Left ventricle myocardium inferior (tissue), 1 donor: ENCODE results near the gene MARK4. TPM values are rescaled to one million over a fixed set of nuclear protein-coding genes. Genes with fewer than 3 reads are reported as not detected.

Experiments used
- DNase-seq: peaks from one replicate; pipeline ENCODE4 v3.0.0-alpha.2; 2020
- H3K27ac ChIP-seq: fragments of 200-600 bp; replicated peaks from 2 replicates; pipeline ENCODE4 v1.8.0; 2021
- H3K27me3 ChIP-seq: fragments of 200-600 bp; 2 replicates; pipeline ENCODE4 v1.8.0; 2021; ENCODE audit warnings: low read depth
- H3K36me3 ChIP-seq: fragments of 200-600 bp; 2 replicates; pipeline ENCODE4 v1.8.0; 2021
- H3K4me1 ChIP-seq: fragments of 200-600 bp; 2 replicates; pipeline ENCODE4 v1.8.0; 2021
- H3K4me3 ChIP-seq: fragments of 200-600 bp; 2 replicates; pipeline ENCODE4 v1.8.0; 2021; ENCODE audit warnings: mild to moderate bottlenecking, moderate library complexity
- H3K9me3 ChIP-seq: fragments of 200-600 bp; replicated peaks from 2 replicates; pipeline ENCODE4 v1.8.0; 2021
- CTCF ChIP-seq: fragments of 200-600 bp; IDR thresholded peaks from 2 replicates; pipeline ENCODE4 v1.8.0; 2021; ENCODE audit warnings: antibody characterized with exemption, mild to moderate bottlenecking, borderline replicate concordance
- intact Hi-C: fragments of 100-400 bp; cut with micrococcal nuclease; formaldehyde crosslinking; loops from one replicate; pipeline ENCODE4 v1.11.0; 2022
- total RNA-seq: library from RNA; stranded (reverse); fragmentation: NEBNext Ultra II Directional; extraction: Animal tissue kit (Norgen Biotek cat#: 25700); gene quantifications from one replicate; pipeline ENCODE4 v1.2.1, GENCODE V29; 2021
- donor health status: DM: no; HTN: yes; CAD: no; lungs with severe emphysema.

The MARK4 gene
- total RNA-seq, 1 donor from 2014 or later, result 26.5 TPM

DNA sequence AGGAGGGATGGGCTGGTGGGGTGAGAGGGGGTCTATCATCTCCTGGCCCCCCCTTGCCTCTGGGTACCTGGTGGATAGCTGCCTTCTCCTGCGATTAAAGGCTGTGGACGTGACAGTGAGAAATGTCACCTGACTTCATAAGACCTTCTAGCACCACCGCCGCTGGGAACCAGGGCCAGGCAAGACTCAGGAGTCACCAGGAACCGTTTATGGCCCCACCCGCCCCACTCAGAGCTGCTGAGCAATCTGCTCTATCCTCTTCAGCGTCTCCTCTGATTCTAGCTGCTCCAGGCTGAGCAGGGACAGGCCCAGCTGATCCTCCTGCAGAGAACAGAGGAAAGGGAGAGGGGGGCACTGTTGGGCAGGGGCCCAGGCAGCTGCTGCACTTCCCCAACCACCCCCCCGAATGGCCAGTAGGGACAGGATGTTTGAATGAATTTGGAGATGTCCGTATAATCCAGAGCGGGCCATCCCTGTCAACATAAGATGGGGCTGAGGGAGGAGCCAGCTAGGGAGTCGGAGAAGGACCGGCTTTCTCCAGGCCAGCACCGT is 100.4 kb downstream of the MARK4 start:
- Histone ChIP-seq H3K4me3 (no peak overlapping the region), H3K9me3 (no peaks in the 10 kb centered on the region), H3K27ac (no peak overlapping the region), H3K36me3 (peaks cover 39% of the 10 kb centered on the region), H3K4me1 (no peaks in the 10 kb centered on the region), H3K27me3 (peaks cover 16% of the 10 kb centered on the region)
- no peak for DNase-seq
- no peak for TF ChIP-seq CTCF
- intact Hi-C loops, result no loop called here

DNA sequence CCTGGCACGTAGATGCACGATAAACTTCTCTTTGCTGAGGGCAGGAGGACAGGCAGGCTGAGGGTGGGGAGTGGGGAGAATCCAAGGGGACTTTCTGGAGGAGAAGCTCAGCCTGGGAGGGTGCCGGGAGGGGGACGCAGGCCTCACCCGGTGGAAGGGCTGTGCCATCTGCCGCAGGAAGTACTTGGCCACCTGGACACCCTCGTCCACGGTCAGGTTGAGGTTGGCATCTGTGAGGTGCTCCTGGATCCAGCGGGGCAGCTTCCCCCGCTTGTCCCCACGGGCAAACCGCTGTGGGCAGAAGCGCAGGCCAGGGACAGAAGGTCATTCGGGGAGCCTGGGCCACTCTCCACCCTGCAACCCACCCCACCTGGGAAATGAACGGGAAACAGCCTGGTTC is 101.0 kb downstream of the MARK4 start:
- peaks cover 45% of the 10 kb centered on the region for H3K36me3 ChIP-seq
- no peak overlapping the region for H3K27ac ChIP-seq
- no peaks in the 10 kb centered on the region for H3K4me1 ChIP-seq
- intact Hi-C loops, result no loop called here
- H3K9me3 ChIP-seq, result no peaks in the 10 kb centered on the region
- no peak for TF ChIP-seq CTCF
- H3K4me3 ChIP-seq, result no peak overlapping the region
- peaks cover 10% of the 10 kb centered on the region for H3K27me3 ChIP-seq
- DNase-seq, result no peak

DNA sequence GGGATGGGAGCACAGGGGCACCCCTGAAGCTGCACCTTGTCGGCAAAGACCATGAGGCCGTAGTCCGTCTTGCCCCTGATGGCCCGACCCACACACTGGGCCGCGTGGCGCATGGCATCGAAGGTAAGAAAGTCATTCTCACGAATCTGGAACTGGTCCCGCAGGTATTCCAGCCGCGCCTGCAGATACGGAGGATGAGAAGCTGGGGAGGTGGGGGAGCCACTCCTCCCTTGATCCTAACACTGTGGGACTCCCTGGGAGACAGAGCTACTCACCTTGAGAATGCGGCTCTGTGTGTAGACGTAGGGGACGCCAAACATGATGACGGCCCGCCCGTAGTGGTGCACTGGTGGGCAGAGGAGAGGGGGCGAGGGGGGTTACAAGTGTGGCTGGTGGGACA is 101.4 kb downstream of the MARK4 start:
- H3K9me3 ChIP-seq, result no peaks in the 10 kb centered on the region
- intact Hi-C loops, result no loop called here
- H3K36me3 ChIP-seq, result peaks cover 47% of the 10 kb centered on the region
- no peak overlapping the region for H3K27ac ChIP-seq
- no peak for TF ChIP-seq CTCF
- DNase-seq, result no peak
- H3K4me3 ChIP-seq, result no peak overlapping the region
- H3K4me1 ChIP-seq, result no peaks in the 10 kb centered on the region
- peaks cover 6% of the 10 kb centered on the region for H3K27me3 ChIP-seq

DNA sequence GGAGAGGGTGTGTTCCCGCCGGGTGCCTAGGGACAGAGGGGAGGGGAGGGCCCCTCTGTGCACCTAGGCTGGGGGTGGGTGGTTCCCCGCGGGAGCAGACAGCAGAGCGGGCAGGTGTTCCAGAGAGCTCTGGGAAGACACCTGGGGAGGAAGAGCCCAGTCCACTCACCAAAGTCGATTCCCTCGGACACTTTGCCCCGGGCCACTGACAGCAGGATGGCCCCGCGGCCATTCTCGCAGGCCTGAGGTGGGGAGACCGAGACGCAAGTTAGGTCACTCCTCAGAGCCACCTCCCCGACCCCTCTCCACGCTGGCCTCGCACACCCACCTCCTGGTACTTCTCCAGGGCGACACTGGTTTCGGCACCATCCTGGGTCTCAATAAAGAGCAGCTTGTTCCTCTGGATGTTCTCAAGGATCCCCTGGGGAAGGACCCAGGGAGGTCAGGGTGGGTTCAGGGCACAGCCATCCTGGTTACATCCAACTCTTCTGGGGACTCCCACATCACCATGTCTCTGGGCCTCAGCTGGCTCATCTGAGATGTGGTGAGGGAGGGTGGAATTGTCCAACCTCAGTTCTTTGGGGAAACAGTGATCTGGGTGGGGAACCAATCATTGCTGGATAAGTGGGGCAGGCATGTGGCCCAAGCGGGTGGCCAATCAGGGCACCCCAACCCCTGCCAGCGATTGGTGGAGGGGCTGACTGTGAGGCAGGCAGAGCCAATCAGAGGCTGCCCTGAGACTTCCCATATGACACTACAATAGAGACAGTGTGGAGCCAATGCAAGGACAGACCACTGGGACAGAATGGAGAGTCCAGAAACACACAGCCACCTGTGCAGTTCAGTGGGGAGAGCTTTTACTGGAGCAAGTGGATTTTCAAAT is 102.1 kb downstream of the MARK4 start:
- Histone ChIP-seq H3K27ac (no peak overlapping the region), H3K9me3 (no peaks in the 10 kb centered on the region), H3K36me3 (peaks cover 47% of the 10 kb centered on the region), H3K27me3 (no peaks in the 10 kb centered on the region), H3K4me1 (no peaks in the 10 kb centered on the region), H3K4me3 (no peak overlapping the region)
- no peak for DNase-seq
- intact Hi-C loops, result no loop called here
- TF ChIP-seq CTCF, result no peak

GRCh38 chr19:45354241-45354842 is 103.3 kb downstream of the MARK4 start:
- no peak for DNase-seq
- intact Hi-C loops, result no loop called here
- Histone ChIP-seq H3K27me3 (no peaks in the 10 kb centered on the region), H3K4me3 (no peak overlapping the region), H3K36me3 (peaks cover 47% of the 10 kb centered on the region), H3K4me1 (no peaks in the 10 kb centered on the region), H3K9me3 (no peaks in the 10 kb centered on the region), H3K27ac (no peak overlapping the region)
- no peak for TF ChIP-seq CTCF

Other genes starting within 250 kb of the MARK4 start
- gene RELB, start 249.8 kb upstream of the MARK4 start, total RNA-seq, result 4.0 TPM
- gene CLASRP, start 212.2 kb upstream of the MARK4 start, total RNA-seq, result 31.3 TPM
- gene ZNF296, start 174.8 kb upstream of the MARK4 start, total RNA-seq, result not detected
- 15.9 TPM for gene GEMIN7, start 172.0 kb upstream of the MARK4 start, total RNA-seq
- gene PPP1R37, start 158.1 kb upstream of the MARK4 start, total RNA-seq, result 15.9 TPM
- gene NKPD1, start 90.3 kb upstream of the MARK4 start, total RNA-seq, result 0.05 TPM
- gene TRAPPC6A, start 73.0 kb upstream of the MARK4 start, total RNA-seq, result 15.8 TPM
- 3.5 TPM for gene BLOC1S3, start 72.5 kb upstream of the MARK4 start, total RNA-seq
- gene EXOC3L2, start 5.9 kb upstream of the MARK4 start, total RNA-seq, result 1.8 TPM
- 3,974 TPM for gene CKM, start 71.6 kb downstream of the MARK4 start, total RNA-seq
- not detected for gene KLC3, start 89.5 kb downstream of the MARK4 start, total RNA-seq
- gene ERCC2, start 119.3 kb downstream of the MARK4 start, total RNA-seq, result 11.4 TPM
- gene PPP1R13L, start 153.8 kb downstream of the MARK4 start, total RNA-seq, result 207 TPM
- gene POLR1G, start 155.4 kb downstream of the MARK4 start, total RNA-seq, result 5.2 TPM
- 108 TPM for gene ERCC1, start 172.6 kb downstream of the MARK4 start, total RNA-seq
- 0.33 TPM for gene FOSB, start 216.7 kb downstream of the MARK4 start, total RNA-seq
- 19.1 TPM for gene RTN2, start 245.8 kb downstream of the MARK4 start, total RNA-seq
- 0.19 TPM for gene PPM1N, start 247.2 kb downstream of the MARK4 start, total RNA-seq